Left ventricle myocardium inferior (tissue), 1 donor: Measurements from ENCODE around the gene PARP11. TPM values are rescaled to one million over a fixed set of nuclear protein-coding genes. Genes with fewer than 3 reads are reported as not detected.

Source experiments
- DNase-seq: peaks from one replicate; pipeline ENCODE4 v3.0.0-alpha.2; 2020
- H3K27ac ChIP-seq: fragments of 200-600 bp; replicated peaks from 2 replicates; pipeline ENCODE4 v1.8.0; 2021
- H3K27me3 ChIP-seq: fragments of 200-600 bp; 2 replicates; pipeline ENCODE4 v1.8.0; 2021; ENCODE audit warnings: low read depth
- H3K36me3 ChIP-seq: fragments of 200-600 bp; 2 replicates; pipeline ENCODE4 v1.8.0; 2021
- H3K4me1 ChIP-seq: fragments of 200-600 bp; 2 replicates; pipeline ENCODE4 v1.8.0; 2021
- H3K4me3 ChIP-seq: fragments of 200-600 bp; 2 replicates; pipeline ENCODE4 v1.8.0; 2021; ENCODE audit warnings: mild to moderate bottlenecking, moderate library complexity
- H3K9me3 ChIP-seq: fragments of 200-600 bp; replicated peaks from 2 replicates; pipeline ENCODE4 v1.8.0; 2021
- CTCF ChIP-seq: fragments of 200-600 bp; IDR thresholded peaks from 2 replicates; pipeline ENCODE4 v1.8.0; 2021; ENCODE audit warnings: antibody characterized with exemption, mild to moderate bottlenecking, borderline replicate concordance
- intact Hi-C: fragments of 100-400 bp; cut with micrococcal nuclease; formaldehyde crosslinking; loops from one replicate; pipeline ENCODE4 v1.11.0; 2022
- total RNA-seq: library from RNA; stranded (reverse); fragmentation: NEBNext Ultra II Directional; extraction: Animal tissue kit (Norgen Biotek cat#: 25700); gene quantifications from one replicate; pipeline ENCODE4 v1.2.1, GENCODE V29; 2021
- donor health status: DM: no; HTN: yes; CAD: no; lungs with severe emphysema.

Gene PARP11
- total RNA-seq, 1 donor from 2014 or later, result 4.7 TPM

GRCh38 chr12:3816266-3816665 is 56.9 kb downstream of the PARP11 start:
- intact Hi-C loops, result no loop called here
- no peak for DNase-seq
- peaks cover 20% of the 10 kb centered on the region for H3K36me3 ChIP-seq

GRCh38 chr12:3815094-3815766 is 58.0 kb downstream of the PARP11 start:
- peaks cover 16% of the 10 kb centered on the region for H3K36me3 ChIP-seq
- no peak overlapping the region for H3K4me3 ChIP-seq
- intact Hi-C loops, result no loop called here
- H3K27ac ChIP-seq, result no peak overlapping the region
- TF ChIP-seq CTCF, result no peak
- no peak for DNase-seq
- H3K27me3 ChIP-seq, result no peaks in the 10 kb centered on the region
- H3K9me3 ChIP-seq, result no peaks in the 10 kb centered on the region
- no peaks in the 10 kb centered on the region for H3K4me1 ChIP-seq

More at GRCh38 chr12:3816266-3816665, 56.9 kb downstream of the PARP11 start:
- Histone ChIP-seq H3K27me3 (no peaks in the 10 kb centered on the region), H3K4me1 (no peaks in the 10 kb centered on the region), H3K27ac (no peak overlapping the region), H3K9me3 (no peaks in the 10 kb centered on the region), H3K4me3 (no peak overlapping the region)
- no peak for TF ChIP-seq CTCF

- no peaks in the 10 kb centered on the region for H3K9me3 ChIP-seq
- H3K27ac ChIP-seq, result no peak overlapping the region
- DNase-seq, result no peak
- H3K36me3 ChIP-seq, result peaks cover 33% of the 10 kb centered on the region
- H3K4me3 ChIP-seq, result no peak overlapping the region
- intact Hi-C loops, result no loop called here
- no peaks in the 10 kb centered on the region for H3K4me1 ChIP-seq
- TF ChIP-seq CTCF, result no peak
- no peaks in the 10 kb centered on the region for H3K27me3 ChIP-seq
Measured at GRCh38 chr12:3810540-3810939, 62.7 kb downstream of the PARP11 start.

GRCh38 chr12:3810016-3810370 is 63.2 kb downstream of the PARP11 start:
- Histone ChIP-seq H3K4me3 (no peak overlapping the region), H3K36me3 (peaks cover 33% of the 10 kb centered on the region)
- intact Hi-C loops, result no loop called here

GRCh38 chr12:3809357-3810015 is 63.7 kb downstream of the PARP11 start:
- H3K9me3 ChIP-seq, result no peaks in the 10 kb centered on the region
- no peaks in the 10 kb centered on the region for H3K4me1 ChIP-seq
- H3K27me3 ChIP-seq, result no peaks in the 10 kb centered on the region
- no peak overlapping the region for H3K27ac ChIP-seq
- intact Hi-C loops, result loop anchor here (10.0 kb wide), 1 partner anchor 505 kb away; no protein-coding TSS in a partner anchor
- TF ChIP-seq CTCF, result no peak
- DNase-seq, result no peak
- no peak overlapping the region for H3K4me3 ChIP-seq
- H3K36me3 ChIP-seq, result peaks cover 33% of the 10 kb centered on the region

More at GRCh38 chr12:3810016-3810370, 63.2 kb downstream of the PARP11 start:
- no peaks in the 10 kb centered on the region for H3K4me1 ChIP-seq
- H3K27me3 ChIP-seq, result no peaks in the 10 kb centered on the region
- H3K9me3 ChIP-seq, result no peaks in the 10 kb centered on the region
- H3K27ac ChIP-seq, result no peak overlapping the region
- no peak for DNase-seq
- no peak for TF ChIP-seq CTCF
